Measurements from ENCODE around the gene UBE2J2.
"Not testable (repeated sequence)": the region's sequence is repeated elsewhere in the genome, so short reads cannot be mapped to it uniquely, and the experiment has no call there.

UBE2J2 gene

DNA sequence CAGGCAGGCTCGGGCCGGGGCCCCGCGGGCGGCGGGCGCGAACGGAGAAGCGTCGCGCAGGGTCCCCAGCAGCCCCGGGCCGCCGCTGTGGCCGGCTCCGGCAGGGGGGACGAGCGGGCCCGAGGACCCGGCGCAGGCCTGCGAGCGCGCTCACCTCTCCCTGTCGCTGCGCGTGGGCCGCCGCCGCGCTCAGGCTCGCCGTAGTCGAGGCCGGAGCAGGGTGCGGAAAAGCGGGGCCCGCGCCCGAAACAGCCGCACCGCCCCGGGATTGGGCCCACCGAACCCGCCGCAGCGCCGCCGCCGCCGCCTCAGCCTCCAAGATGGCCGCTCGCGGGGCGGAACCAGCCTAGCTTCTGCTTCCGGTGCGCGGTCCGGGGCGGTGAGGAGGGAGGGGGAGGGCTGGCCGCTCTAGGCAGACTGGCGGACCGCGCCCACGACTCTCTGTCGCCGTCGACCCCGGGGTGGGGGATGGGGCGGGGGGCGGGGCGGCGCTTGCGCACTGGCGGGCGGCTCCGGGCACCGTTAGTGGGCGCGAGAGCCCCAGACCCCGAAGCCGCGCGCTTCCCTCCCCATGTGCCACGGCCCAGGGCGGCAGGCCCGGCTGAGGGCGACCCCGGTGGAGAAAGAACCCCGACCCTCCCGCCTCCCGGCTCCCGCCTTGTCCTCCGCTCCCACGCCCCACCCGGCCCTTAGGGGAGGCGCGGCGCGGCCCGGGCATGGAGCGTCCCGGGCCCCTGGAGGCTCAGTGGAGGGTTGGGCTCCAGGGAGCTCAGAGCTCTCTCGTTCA lies at the start of gene UBE2J2:
Gene UBE2J2 (minus strand): TSS at position 343 of the 787 bp plus-strand sequence. CDS start 5,862 bp downstream, outside the sequence.
- peak; percentile 46 to 78 for DNase-seq

DNA sequence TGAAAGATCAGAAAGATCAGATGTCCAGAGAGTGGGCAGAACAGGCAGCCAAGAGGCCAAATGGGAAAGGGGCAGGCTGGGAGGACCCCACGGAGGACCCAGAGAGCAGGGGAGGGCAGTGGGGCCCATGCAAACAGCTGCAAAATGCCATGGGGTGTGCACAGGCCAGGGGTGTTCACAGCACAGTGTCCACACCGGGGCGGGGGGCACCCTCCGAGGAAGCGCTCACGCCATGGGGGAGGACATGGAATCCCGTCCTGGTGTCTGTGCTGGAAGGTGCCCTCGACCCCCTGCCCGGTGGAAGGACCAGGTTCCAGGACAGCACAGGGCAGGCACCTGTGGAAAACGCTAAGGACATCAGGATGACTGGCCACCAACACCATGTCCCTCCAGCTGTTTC lies 49.3 kb upstream of the UBE2J2 start:
- DNase-seq: no peak

GRCh38 chr1:1322418-1322817 lies 48.8 kb upstream of the UBE2J2 start:
- no peak for DNase-seq

DNA sequence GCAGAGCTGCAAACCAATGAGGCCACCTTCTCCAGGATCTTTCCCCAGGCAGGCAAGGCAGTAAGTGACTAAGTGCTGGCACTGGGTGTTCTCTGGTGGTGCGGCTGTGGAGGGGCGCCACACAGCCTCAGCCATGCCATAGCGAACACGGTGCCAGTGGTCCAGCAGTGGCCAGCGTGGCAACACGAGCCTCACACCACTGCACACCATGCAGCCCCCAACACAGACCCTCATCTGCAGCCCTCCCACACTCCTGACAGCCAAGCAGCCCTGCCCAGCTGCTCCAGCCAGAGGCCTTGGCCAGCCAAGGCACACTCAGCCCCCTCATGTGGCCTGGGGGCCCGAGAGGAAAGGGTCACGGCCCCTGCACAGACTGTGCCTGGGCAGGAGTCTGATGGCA lies 47.8 kb upstream of the UBE2J2 start:
- no peak for DNase-seq

GRCh38 chr1:1320666-1321448 lies 47.2 kb upstream of the UBE2J2 start:
- DNase-seq: no peak

GRCh38 chr1:1319646-1319941 lies 45.9 kb upstream of the UBE2J2 start:
- DNase-seq: no peak

GRCh38 chr1:1318777-1319645 lies 45.4 kb upstream of the UBE2J2 start:
- no peak for DNase-seq

- DNase-seq: no peak
Observed at GRCh38 chr1:1318131-1318652, 44.5 kb upstream of the UBE2J2 start.

GRCh38 chr1:1317420-1317819 lies 43.8 kb upstream of the UBE2J2 start:
- no peak for DNase-seq

GRCh38 chr1:1316199-1316598 lies 42.5 kb upstream of the UBE2J2 start:
- not testable (repeated sequence) for DNase-seq

DNA sequence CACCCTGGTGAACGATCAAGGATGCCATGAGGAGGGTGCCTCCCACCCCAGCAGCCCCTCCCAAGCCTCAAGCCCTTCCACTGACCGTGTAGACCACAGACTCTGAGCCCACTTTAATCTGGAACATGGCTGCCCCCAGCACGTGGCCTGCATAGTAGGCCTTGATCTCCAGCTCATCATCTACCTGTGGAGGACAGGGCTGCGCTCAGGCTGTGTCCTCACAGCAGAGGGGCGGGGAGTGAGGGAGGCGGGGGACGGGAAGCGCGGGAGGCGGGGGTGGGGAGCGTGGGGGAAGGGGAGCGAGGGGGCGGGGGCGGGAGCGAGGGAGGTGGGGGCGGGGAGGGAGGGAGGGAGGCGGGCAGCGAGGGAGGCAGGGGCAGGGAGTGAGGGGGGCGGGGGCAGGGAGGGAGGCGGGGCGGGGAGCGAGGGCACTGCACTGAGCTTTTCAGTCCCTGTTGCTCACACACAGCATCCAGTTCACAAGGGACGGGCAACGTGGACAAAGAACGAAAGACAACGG lies 41.8 kb upstream of the UBE2J2 start:
- no peak for DNase-seq

DNA sequence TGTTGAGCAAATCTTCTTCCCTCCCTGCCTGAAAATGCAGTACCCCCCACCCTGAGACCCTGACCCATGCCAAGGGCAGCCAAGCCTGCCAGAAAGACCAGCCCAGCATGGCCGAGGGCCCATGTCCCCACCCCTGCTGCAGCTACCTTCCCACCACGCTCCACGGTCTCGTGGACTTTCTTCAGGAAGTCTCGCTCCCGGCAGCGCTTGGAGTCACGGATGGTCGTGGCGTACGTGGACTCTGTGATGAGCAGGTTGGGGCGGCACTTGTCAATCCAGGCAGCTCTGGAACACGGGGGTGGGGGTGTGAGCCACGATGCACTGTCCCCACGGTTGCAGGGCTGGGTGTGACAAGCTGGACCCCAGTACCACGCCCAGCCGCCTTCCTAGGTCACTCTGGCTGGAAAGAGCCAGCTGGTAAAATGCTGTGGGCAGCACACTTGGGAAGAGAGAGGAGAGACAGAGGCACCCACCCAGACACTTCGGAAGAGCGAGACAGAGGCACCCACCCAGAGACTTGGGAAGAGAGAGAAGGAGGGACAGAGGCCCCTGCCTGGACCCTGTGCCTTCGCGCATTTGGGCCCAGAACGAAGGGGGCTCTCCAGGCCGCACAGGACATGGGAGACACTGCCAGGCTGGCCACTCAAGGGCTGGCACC lies 41.2 kb upstream of the UBE2J2 start:
- DNase-seq: no peak

DNA sequence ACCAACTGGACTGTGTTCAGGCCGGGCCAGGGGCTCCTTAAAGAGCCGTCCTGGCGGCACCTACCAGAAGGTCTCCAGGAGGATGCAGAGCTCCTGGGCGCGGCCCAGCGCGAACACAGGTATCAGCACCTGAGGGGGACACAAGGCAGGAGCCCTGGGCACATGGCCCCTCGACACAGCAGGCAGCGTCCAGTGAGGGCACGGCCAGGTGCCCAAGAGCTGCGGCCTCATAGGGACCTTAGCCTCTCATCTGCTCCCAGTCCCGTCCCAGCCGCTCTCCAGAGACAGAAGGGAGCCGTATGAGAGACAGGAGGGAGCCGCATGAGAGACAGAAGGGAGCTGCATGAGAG lies 40.6 kb upstream of the UBE2J2 start:
- DNase-seq: no peak

DNA sequence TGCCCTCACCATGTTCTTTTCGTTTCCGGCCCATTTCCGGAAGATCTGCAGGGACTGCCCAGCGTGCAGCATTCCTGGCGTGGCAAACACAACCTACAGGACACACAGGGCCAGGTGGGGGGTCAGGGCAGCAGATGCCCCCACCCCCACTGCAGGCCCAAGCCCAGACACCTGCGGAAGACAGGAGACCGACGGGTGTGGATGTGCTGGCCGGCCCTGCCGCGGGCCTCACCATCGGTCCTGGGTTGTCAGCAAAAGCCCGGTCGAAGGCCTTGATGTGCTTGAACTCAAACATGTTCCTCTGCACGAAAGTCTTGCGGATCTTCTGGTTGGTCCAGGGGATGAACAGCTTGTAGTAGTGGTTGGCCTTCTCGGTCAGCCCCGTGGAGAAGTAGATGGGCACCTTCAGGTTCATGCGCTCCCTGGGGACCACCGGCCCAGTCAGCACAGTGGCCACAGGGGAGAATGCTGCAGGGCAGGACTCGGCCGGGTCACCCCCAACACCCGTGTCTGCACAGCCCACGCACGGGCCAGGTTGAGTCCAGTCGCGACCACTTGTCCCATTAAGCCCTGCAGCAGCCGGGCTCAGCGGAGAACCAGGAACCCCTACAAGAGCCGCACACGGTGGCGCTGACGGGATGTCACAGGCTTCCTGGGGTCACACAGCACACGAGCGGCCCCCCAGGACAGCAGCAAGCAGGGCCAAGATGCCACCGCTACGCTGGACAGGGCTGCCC lies 40.0 kb upstream of the UBE2J2 start:
- no peak for DNase-seq

DNA sequence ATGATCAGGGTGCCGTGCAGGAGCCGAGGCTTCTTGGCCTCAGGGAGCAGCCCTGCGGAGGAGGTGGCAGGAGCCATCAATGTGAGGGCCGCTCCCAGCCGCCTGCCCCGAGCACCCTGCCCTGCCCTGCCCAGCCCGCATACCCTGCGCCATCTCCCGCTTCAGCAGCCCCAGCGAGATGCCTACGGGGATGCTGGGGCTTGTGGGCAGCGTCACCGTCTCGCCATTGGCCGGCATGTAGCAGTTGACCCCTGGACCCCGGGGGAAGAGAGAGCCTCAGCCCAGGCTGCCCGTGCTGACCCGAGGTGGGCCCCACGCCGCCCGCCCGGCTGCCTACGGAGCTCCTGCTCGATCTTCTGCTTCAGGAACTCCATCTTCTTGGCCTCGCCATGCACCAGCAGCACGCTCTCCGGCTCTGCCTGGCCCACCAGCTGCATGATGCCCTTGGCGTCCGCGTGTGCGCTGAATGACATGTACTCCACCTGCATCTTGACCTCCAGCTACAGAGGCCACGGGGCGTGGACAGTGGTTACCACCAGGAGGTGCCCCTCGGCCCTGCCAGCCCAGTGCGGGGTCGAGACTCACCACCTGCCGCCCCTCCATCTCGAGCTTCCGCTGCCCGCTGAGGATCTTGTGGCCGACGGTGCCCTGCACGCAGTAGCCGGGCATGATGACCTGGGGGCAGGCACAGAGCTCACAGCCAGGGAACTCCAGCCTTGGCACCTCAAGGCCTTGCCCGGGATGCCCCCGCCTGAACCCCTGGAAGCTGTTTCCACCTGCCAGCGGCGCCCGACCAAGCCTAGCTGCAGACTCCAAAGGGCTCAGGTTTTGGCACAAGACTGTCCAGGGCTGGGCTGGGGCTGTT lies 39.0 kb upstream of the UBE2J2 start:
- no peak for DNase-seq

- DNase-seq: no peak
Observed at GRCh38 chr1:1311107-1312104, 37.8 kb upstream of the UBE2J2 start.

- DNase-seq: no peak
Observed at GRCh38 chr1:1310476-1311053, 36.9 kb upstream of the UBE2J2 start.

GRCh38 chr1:1310109-1310385 lies 36.4 kb upstream of the UBE2J2 start:
- DNase-seq: no peak

Measured in NCI-H187 (cell line).